ENCODE data around the gene OR10AD1.

DNA sequence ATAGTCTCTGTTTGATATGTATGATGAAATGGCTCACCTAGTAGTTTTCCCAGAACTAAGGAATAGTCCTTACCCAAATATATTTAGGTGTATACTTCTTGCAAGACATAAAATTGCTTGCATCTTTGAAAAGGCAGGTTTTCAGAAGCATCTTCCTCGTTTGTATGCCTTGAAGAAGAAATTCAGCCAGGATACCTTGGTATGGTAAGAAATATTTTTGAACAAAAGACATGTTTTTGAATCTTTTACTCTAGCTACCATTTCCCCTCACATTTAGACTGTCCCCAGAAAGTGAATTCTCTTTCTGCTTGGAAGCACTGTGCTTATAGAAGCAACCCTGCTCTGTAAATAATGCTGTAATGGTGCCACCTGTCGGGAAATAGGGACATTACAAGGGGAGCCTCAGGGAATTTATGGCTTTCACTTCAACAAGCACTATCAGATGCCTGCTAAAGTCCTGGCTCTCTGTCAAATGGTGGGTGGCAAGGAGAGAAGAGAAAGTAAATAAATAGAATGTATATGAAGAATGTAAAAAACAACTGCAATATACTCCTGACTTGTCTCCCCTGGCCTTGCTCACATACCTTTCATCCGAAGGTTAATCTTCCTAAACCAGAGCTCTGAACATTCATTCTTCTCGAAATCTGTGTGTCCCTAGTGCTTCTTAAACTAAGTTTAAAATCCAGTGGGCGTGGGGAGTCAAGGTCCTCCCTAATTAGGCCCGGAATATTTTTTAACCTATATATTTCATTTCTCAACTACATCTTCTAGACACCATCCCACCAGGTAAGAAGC is 13.6 kb downstream of the OR10AD1 start:
- TF ChIP-seq, protein P1, sequence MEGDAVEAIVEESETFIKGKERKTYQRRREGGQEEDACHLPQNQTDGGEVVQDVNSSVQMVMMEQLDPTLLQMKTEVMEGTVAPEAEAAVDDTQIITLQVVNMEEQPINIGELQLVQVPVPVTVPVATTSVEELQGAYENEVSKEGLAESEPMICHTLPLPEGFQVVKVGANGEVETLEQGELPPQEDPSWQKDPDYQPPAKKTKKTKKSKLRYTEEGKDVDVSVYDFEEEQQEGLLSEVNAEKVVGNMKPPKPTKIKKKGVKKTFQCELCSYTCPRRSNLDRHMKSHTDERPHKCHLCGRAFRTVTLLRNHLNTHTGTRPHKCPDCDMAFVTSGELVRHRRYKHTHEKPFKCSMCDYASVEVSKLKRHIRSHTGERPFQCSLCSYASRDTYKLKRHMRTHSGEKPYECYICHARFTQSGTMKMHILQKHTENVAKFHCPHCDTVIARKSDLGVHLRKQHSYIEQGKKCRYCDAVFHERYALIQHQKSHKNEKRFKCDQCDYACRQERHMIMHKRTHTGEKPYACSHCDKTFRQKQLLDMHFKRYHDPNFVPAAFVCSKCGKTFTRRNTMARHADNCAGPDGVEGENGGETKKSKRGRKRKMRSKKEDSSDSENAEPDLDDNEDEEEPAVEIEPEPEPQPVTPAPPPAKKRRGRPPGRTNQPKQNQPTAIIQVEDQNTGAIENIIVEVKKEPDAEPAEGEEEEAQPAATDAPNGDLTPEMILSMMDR (conservative IDR thresholded peaks at IDR 0.05) = peak; percentile 94
- no peak for TF ChIP-seq ZFX (IDR thresholded peaks at IDR 0.05)

Measured in C4-2B (cell line).